ENCODE results near the gene EREG.
"Not testable (repeated sequence)": the region's sequence is repeated elsewhere in the genome, so short reads cannot be mapped to it uniquely, and the experiment has no call there.

Gene EREG

GRCh38 chr4:74340421-74340820, 24.5 kb upstream of the EREG start:
- DNase-seq (ENCODE audit: low read depth in 1 of 2, low spot score in 1 of 2), result not testable (repeated sequence)

GRCh38 chr4:74344031-74344430, 20.9 kb upstream of the EREG start:
- DNase-seq (ENCODE audit: low read depth in 1 of 2, low spot score in 1 of 2), result no peak

- no peak for DNase-seq (ENCODE audit: low read depth in 1 of 2, low spot score in 1 of 2)
Observed at GRCh38 chr4:74353858-74354257, 11.1 kb upstream of the EREG start.

- no peak for DNase-seq (ENCODE audit: low read depth in 1 of 2, low spot score in 1 of 2)
Observed at GRCh38 chr4:74357965-74358364, 7.0 kb upstream of the EREG start.

GRCh38 chr4:74361671-74362070, 3.3 kb upstream of the EREG start:
- no peak for DNase-seq (ENCODE audit: low read depth in 1 of 2, low spot score in 1 of 2)

GRCh38 chr4:74362347-74362746, 2.6 kb upstream of the EREG start:
- no peak for DNase-seq (ENCODE audit: low read depth in 1 of 2, low spot score in 1 of 2)

GRCh38 chr4:74364256-74364651, 691 bp upstream of the EREG start:
- DNase-seq (ENCODE audit: low read depth in 1 of 2, low spot score in 1 of 2), result no peak

GRCh38 chr4:74365761-74366160, 816 bp downstream of the EREG start:
- DNase-seq (ENCODE audit: low read depth in 1 of 2, low spot score in 1 of 2), result no peak

GRCh38 chr4:74366367-74366911, 1.5 kb downstream of the EREG start:
- DNase-seq (ENCODE audit: low read depth in 1 of 2, low spot score in 1 of 2), result no peak

GRCh38 chr4:74367656-74368290, 2.8 kb downstream of the EREG start:
- DNase-seq (ENCODE audit: low read depth in 1 of 2, low spot score in 1 of 2), result no peak

- DNase-seq (ENCODE audit: low read depth in 1 of 2, low spot score in 1 of 2), result no peak
Observed at GRCh38 chr4:74368596-74368995, 3.7 kb downstream of the EREG start.

- DNase-seq (ENCODE audit: low read depth in 1 of 2, low spot score in 1 of 2), result no peak
Observed at GRCh38 chr4:74369855-74370254, 4.9 kb downstream of the EREG start.

- DNase-seq (ENCODE audit: low read depth in 1 of 2, low spot score in 1 of 2), result no peak
Observed at GRCh38 chr4:74370912-74371311, 6.0 kb downstream of the EREG start.

GRCh38 chr4:74374128-74374527, 9.2 kb downstream of the EREG start:
- no peak for DNase-seq (ENCODE audit: low read depth in 1 of 2, low spot score in 1 of 2)

GRCh38 chr4:74374561-74375327, 9.8 kb downstream of the EREG start:
- no peak for DNase-seq (ENCODE audit: low read depth in 1 of 2, low spot score in 1 of 2)

GRCh38 chr4:74375824-74376426, 11.0 kb downstream of the EREG start:
- no peak for DNase-seq (ENCODE audit: low read depth in 1 of 2, low spot score in 1 of 2)

GRCh38 chr4:74376888-74377483, 12.0 kb downstream of the EREG start:
- DNase-seq (ENCODE audit: low read depth in 1 of 2, low spot score in 1 of 2), result no peak

GRCh38 chr4:74377714-74378113, 12.8 kb downstream of the EREG start:
- no peak for DNase-seq (ENCODE audit: low read depth in 1 of 2, low spot score in 1 of 2)

GRCh38 chr4:74378573-74378972, 13.6 kb downstream of the EREG start:
- DNase-seq (ENCODE audit: low read depth in 1 of 2, low spot score in 1 of 2), result no peak

GRCh38 chr4:74379912-74380311, 15.0 kb downstream of the EREG start:
- DNase-seq (ENCODE audit: low read depth in 1 of 2, low spot score in 1 of 2), result no peak

GRCh38 chr4:74385386-74385785, 20.4 kb downstream of the EREG start:
- no peak for DNase-seq (ENCODE audit: low read depth in 1 of 2, low spot score in 1 of 2)

- no peak for DNase-seq (ENCODE audit: low read depth in 1 of 2, low spot score in 1 of 2)
Observed at GRCh38 chr4:74386159-74386558, 21.2 kb downstream of the EREG start.
